Suppressor macrophage (primary cell): Measurements from ENCODE around the gene KLK2.

Experiments used
- DNase-seq, 4 experiments: peaks; one replicate each; pipeline ENCODE4 v3.0.0-alpha.2; 2020 to 2022

The KLK2 gene

GRCh38 chr19:50925734-50926133 is 52.5 kb downstream of the KLK2 start:
- DNase-seq, result peak in 1 of 4 experiments; percentile 31

DNA sequence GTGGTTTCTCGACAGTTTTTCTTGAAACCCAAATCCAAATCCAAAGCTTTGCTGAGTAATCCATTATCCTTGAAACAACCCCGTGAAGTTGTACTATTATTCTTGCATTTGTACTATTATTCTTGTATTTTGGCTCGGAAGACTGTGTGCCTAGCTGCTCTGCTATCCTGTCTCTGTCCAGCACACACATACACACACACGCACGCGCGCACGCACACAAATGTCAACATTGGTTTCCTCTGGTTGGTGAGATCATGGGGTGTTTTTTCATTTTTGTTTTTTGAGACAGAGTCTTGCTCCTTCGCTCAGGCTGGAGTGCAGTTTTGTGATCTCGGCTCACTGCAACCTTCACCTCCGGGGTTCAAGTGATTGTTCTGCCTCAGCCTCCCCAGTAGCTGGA is 52.9 kb downstream of the KLK2 start:
- DNase-seq, result no peak

DNA sequence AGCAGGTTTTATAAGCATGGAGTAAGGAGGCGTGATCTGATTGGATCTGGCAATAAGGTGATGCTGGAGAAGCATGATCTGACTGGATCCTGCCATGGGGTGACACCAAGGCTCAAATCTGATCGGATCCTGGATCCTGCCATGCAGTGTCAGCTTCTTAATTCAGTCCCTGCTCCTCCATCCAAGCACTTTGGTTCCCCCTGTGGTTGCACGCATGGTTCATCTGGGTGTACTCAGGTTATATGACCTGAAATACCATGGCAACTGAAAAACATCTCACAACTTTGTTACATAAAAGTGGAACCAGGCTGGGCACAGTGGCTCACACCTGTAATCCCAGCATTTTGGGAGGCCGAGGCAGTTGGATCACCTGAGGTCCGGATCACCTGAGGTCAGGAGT is 55.6 kb downstream of the KLK2 start:
- no peak for DNase-seq
